OCI-LY7 (cell line): ENCODE measurements around the gene ABCB9. TPM values are rescaled to one million over a fixed set of nuclear protein-coding genes. Genes with fewer than 3 reads are reported as not detected.

Experiments used
- BruUV-seq: library from RNA; stranded (reverse); fragments of 400-500 nt; replicated peaks from 2 replicates; lab custom pipeline; 2021; lab: Mats Ljungman, UMichigan
- CTCF ChIA-PET: fragments of 300-600 bp; sonication (Branson Sonifier 250); formaldehyde crosslinking; loops from one replicate; lab custom pipeline; 2022; ENCODE audit warnings: antibody characterized with exemption; ENCODE audit not compliant: unreplicated experiment; lab: Charles Lee
- POLR2A ChIA-PET: fragments of 300-600 bp; sonication (Branson Sonifier 250); formaldehyde crosslinking; loops from one replicate; lab custom pipeline; 2022; ENCODE audit warnings: antibody characterized with exemption; lab: Charles Lee
- DNase-seq: peaks from one replicate; pipeline ENCODE4 v3.0.0-alpha.2; 2015; ENCODE audit warnings: low spot score
- H2AFZ ChIP-seq: fragments of 200-600 bp; sonication (generic), shearing (Covaris generic); 2 replicates; pipeline ENCODE4 v1.6.1; 2014; ENCODE audit warnings: mild to moderate bottlenecking, antibody characterized with exemption, low read length, moderate library complexity
- H3K27ac ChIP-seq: fragments of 200-600 bp; sonication (generic); 2 replicates; pipeline ENCODE4 v1.5.1; 2014; ENCODE audit warnings: mixed run types, low read depth, mild to moderate bottlenecking, moderate library complexity, low read length, inconsistent platforms; ENCODE audit not compliant: poor library complexity, severe bottlenecking
- H3K36me3 ChIP-seq: fragments of 200-600 bp; sonication (generic); 2 replicates; pipeline ENCODE4 v1.6.1; 2014; ENCODE audit warnings: mild to moderate bottlenecking, antibody characterized with exemption, low read length, moderate library complexity, mixed read lengths; ENCODE audit not compliant: insufficient read depth
- H3K4me1 ChIP-seq: fragments of 200-600 bp; sonication (generic); 2 replicates; pipeline ENCODE4 v1.5.1; 2014; ENCODE audit warnings: mild to moderate bottlenecking, low read length; ENCODE audit not compliant: insufficient read depth, poor library complexity, severe bottlenecking
- H3K4me2 ChIP-seq: fragments of 200-600 bp; sonication (generic); 2 replicates; pipeline ENCODE4 v1.6.1; 2014; ENCODE audit warnings: mild to moderate bottlenecking, low read length
- H3K4me3 ChIP-seq: fragments of 200-600 bp; sonication (generic); 2 replicates; pipeline ENCODE4 v1.5.1; 2014; ENCODE audit warnings: mild to moderate bottlenecking, low read depth, low read length; ENCODE audit not compliant: poor library complexity, severe bottlenecking
- H3K79me2 ChIP-seq: fragments of 200-600 bp; sonication (generic); 2 replicates; pipeline ENCODE4 v1.6.1; 2016; ENCODE audit warnings: low read depth, mild to moderate bottlenecking, low read length, moderate library complexity, mixed read lengths; ENCODE audit not compliant: insufficient read depth
- H3K9me2 ChIP-seq: fragments of 200-600 bp; sonication (generic); 2 replicates; pipeline ENCODE4 v1.6.1; 2016; ENCODE audit warnings: mild to moderate bottlenecking, low read length, mixed read lengths; ENCODE audit not compliant: insufficient read depth
- H3K9me3 ChIP-seq: fragments of 200-600 bp; sonication (generic); 2 replicates; pipeline ENCODE4 v1.6.1; 2014; ENCODE audit warnings: mild to moderate bottlenecking, mixed run types, low read length, mixed read lengths
- H4K20me1 ChIP-seq: fragments of 200-600 bp; sonication (generic); 2 replicates; pipeline ENCODE4 v1.6.1; 2014; ENCODE audit warnings: mild to moderate bottlenecking, antibody characterized with exemption, low read length, moderate library complexity, mixed read lengths; ENCODE audit not compliant: insufficient read depth
- CTCF ChIP-seq: fragments of 200-600 bp; sonication (generic); conservative IDR thresholded peaks from 2 replicates; pipeline ENCODE4 v1.5.1; 2014; ENCODE audit warnings: mild to moderate bottlenecking, antibody characterized with exemption, low read length, moderate library complexity, mixed read lengths
- EZH2phosphoT487 ChIP-seq: fragments of 200-600 bp; sonication (generic); IDR thresholded peaks from 2 replicates; pipeline ENCODE4 v1.6.1; 2018; ENCODE audit warnings: low read depth, borderline replicate concordance, mild to moderate bottlenecking, mixed run types, antibody characterized with exemption, low read length, moderate library complexity, mixed read lengths
- intact Hi-C: fragments of 100-400 bp; cut with micrococcal nuclease; formaldehyde crosslinking; loops from one replicate; pipeline ENCODE4 v1.10.0; 2022; ENCODE audit not compliant: unreplicated experiment
- total RNA-seq, 2 experiments: library from RNA; depleted of rRNA in 1 of 2; stranded (reverse); fragments of >200 nt in 1 of 2; shearing (Covaris generic) in 1 of 2; gene quantifications; 2 replicates each; pipeline ENCODE4 v1.2.3, GENCODE V29; 2014 to 2022

ABCB9 gene
- total RNA-seq, 2 experiments from 2014 or later = 4.0 to 7.9 TPM

DNA sequence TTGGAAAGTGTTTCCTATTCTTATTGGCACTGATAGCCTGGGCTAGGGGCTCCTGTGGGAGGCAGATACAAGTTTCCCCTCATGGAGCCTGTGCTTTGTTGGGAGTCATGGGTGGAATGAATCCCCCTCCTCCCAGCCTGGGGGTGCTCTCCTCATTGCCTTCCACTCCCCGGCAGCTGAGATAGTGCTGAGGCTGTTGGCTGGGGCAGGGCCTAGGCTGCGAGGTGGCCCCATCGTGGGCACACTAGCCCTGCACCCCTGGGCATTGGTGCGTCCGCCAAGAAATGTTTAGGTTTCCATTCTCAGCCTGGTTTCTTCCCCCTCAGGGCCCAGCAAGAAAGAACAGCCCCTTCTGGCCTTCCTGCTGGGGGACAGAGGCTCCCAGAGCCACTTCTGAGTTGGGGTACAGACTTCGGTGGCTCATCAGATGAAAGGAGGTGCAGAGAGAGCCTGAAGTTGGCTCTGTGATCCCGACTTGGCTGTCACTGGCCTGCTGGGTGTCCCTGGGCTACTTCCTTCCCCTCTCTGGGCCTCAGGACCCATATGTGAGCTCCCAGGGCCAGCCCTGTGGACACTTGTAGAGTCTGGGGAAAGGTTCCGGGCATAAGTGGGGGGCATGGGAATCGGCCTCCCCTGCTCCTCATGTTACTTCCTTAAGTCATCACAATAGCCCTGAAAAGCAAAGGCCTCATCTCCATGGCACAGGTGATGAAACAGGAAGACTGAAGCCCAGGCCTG lies 11.6 kb upstream of the ABCB9 start:
- CTCF ChIA-PET = interaction anchor here (0.6 kb wide), 1 partner anchor 91 kb away, joined by 3 read pairs; no protein-coding TSS in a partner anchor
- TF ChIP-seq CTCF = no peak
- no peak for TF ChIP-seq EZH2phosphoT487
- Histone ChIP-seq H3K9me2 (no peaks in the 10 kb centered on the region), H3K9me3 (no peaks in the 10 kb centered on the region), H3K36me3 (peaks cover 38% of the 10 kb centered on the region), H2AFZ (no peak overlapping the region), H3K27ac (no peak overlapping the region), H3K4me2 (no peak overlapping the region), H4K20me1 (0 out of 2 replicates have a peak, but pooled peaks cover 5% of the 10 kb centered on the region), H3K4me3 (no peak overlapping the region), H3K4me1 (peaks cover 42% of the 10 kb centered on the region), H3K79me2 (peaks cover 28% of the 10 kb centered on the region)
- intact Hi-C loops = no loop called here
- no TSS peak for BruUV-seq
- no peak for DNase-seq
- POLR2A ChIA-PET = no interaction called here

- Histone ChIP-seq H3K4me3 (no peak overlapping the region), H3K27ac (no peak overlapping the region), H3K9me2 (no peaks in the 10 kb centered on the region), H3K9me3 (no peaks in the 10 kb centered on the region), H3K4me2 (peak overlapping the region; percentile 100; the same call in 1 of the 2 replicates), H3K79me2 (peaks cover 26% of the 10 kb centered on the region), H4K20me1 (0 out of 2 replicates have a peak, but pooled peaks cover 5% of the 10 kb centered on the region), H3K36me3 (peaks cover 31% of the 10 kb centered on the region), H2AFZ (no peak overlapping the region), H3K4me1 (peaks cover 35% of the 10 kb centered on the region)
- TF ChIP-seq EZH2phosphoT487 (no peak), CTCF (no peak)
- ChIA-PET CTCF (no interaction called here), POLR2A (no interaction called here)
- DNase-seq = no peak
- no TSS peak for BruUV-seq
- intact Hi-C loops = no loop called here
These were observed 10.9 kb upstream of the ABCB9 start for GRCh38 chr12:122977153-122977552.

- CTCF ChIA-PET = no interaction called here
- Histone ChIP-seq H2AFZ (no peak overlapping the region), H3K4me3 (peak overlapping the region; percentile 76), H3K4me2 (peak overlapping the region; percentile 100), H3K9me2 (no peaks in the 10 kb centered on the region), H3K4me1 (peaks cover 30% of the 10 kb centered on the region), H3K9me3 (no peaks in the 10 kb centered on the region), H3K79me2 (peaks cover 20% of the 10 kb centered on the region), H3K36me3 (peaks cover 26% of the 10 kb centered on the region; the same call in 1 of the 2 replicates), H3K27ac (no peak overlapping the region), H4K20me1 (0 out of 2 replicates have a peak, but pooled peaks cover 5% of the 10 kb centered on the region)
- POLR2A ChIA-PET = interaction anchor here (3.0 kb wide), 1 partner anchor 256 kb away, joined by 17 read pairs; the partner anchor contains the start of genes MPHOSPH9 and MTRFR
- no peak for DNase-seq
- TF ChIP-seq EZH2phosphoT487 = no peak
- no peak for TF ChIP-seq CTCF
- BruUV-seq = no TSS peak
- intact Hi-C loops = no loop called here
These were observed 10.3 kb upstream of the ABCB9 start for GRCh38 chr12:122976648-122976975.
